Fibroblast of lung (primary cell): ENCODE results near the gene BAX. TPM values are rescaled to one million over a fixed set of nuclear protein-coding genes. Genes with fewer than 3 reads are reported as not detected.
"Not testable (repeated sequence)": the region's sequence is repeated elsewhere in the genome, so short reads cannot be mapped to it uniquely, and the experiment has no call there.

Experiments
- DNase-seq, 2 donors: peaks; one replicate each; pipeline versions ENCODE4 v3.0.0 to v3.0.0-alpha.2; 2010; ENCODE audit warnings: low read depth in 2 of 2
- H2AFZ ChIP-seq: 2 replicates; pipeline ENCODE4 v1.5.1; 2012; ENCODE audit warnings: low read length, control low read depth, inconsistent platforms
- H3K27ac ChIP-seq: 2 replicates; pipeline ENCODE4 v1.5.1; 2011; ENCODE audit warnings: low read length, control low read depth; ENCODE audit not compliant: insufficient read depth
- H3K27me3 ChIP-seq: 2 replicates; pipeline ENCODE4 v1.5.1; 2011; ENCODE audit warnings: mild to moderate bottlenecking, low read length; ENCODE audit not compliant: control insufficient read depth, insufficient read depth
- H3K36me3 ChIP-seq: 2 replicates; pipeline ENCODE4 v1.5.1; 2011; ENCODE audit warnings: low read length; ENCODE audit not compliant: control insufficient read depth, insufficient read depth
- H3K4me1 ChIP-seq: 2 replicates; pipeline ENCODE4 v1.5.1; 2011; ENCODE audit warnings: low read length; ENCODE audit not compliant: control insufficient read depth, insufficient read depth; ENCODE audit errors: extremely low read depth
- H3K4me2 ChIP-seq: 2 replicates; pipeline ENCODE4 v1.5.1; 2011; ENCODE audit warnings: low read length, control low read depth; ENCODE audit not compliant: insufficient read depth; ENCODE audit errors: extremely low read depth
- H3K4me3 ChIP-seq, 4 experiments: fragments of 200-600 bp in 1 of 4; sonication (generic) in 1 of 4; replicated peaks in 1 of 4; 2 replicates each; pipeline ENCODE4 v1.5.1; 2011 to 2016; ENCODE audit warnings: low read length in 4 of 4, low read depth in 3 of 4, mild to moderate bottlenecking in 3 of 4, control low read depth in 2 of 4, inconsistent platforms in 1 of 4, mixed read lengths in 1 of 4; ENCODE audit not compliant: insufficient read depth in 1 of 4; ENCODE audit errors: control extremely low read depth in 1 of 4
- H3K79me2 ChIP-seq: 2 replicates; pipeline ENCODE4 v1.5.1; 2012; ENCODE audit warnings: mild to moderate bottlenecking, low read length, inconsistent platforms; ENCODE audit not compliant: control insufficient read depth, insufficient read depth
- H3K9ac ChIP-seq: 2 replicates; pipeline ENCODE4 v1.5.1; 2011; ENCODE audit warnings: mild to moderate bottlenecking, low read length, control low read depth; ENCODE audit not compliant: insufficient read depth
- H3K9me3 ChIP-seq: 2 replicates; pipeline ENCODE4 v1.5.1; 2012; ENCODE audit warnings: low read depth, low read length; ENCODE audit not compliant: control insufficient read depth, insufficient read depth
- H4K20me1 ChIP-seq: 2 replicates; pipeline ENCODE4 v1.5.1; 2011; ENCODE audit warnings: low read length; ENCODE audit not compliant: control insufficient read depth, insufficient read depth; ENCODE audit errors: extremely low read depth
- EZH2 ChIP-seq: IDR thresholded peaks from 2 replicates; pipeline ENCODE4 v1.5.1; 2012; ENCODE audit warnings: low read length, control low read depth, mild to moderate bottlenecking; ENCODE audit errors: missing control alignments
- polyA plus RNA-seq, 2 donors: library from polyadenylated mRNA; depleted of rRNA in 1 of 2; stranded (reverse) in 1 of 2; unstranded in 1 of 2; fragments of >200 nt; gene quantifications; 2 replicates each; pipeline ENCODE4 v1.2.1, GENCODE V29; 2011 to 2012; ENCODE audit warnings: missing spikeins in 1 of 2
- total RNA-seq: library from RNA; depleted of rRNA; stranded (reverse); fragments of >200 nt; gene quantifications from 2 replicates; pipeline ENCODE4 v1.2.1, GENCODE V29; 2014
- TF ChIP-seq, protein P1 (sequence below), 2 donors: IDR thresholded peaks in 1 of 2; conservative IDR thresholded peaks in 1 of 2; 1 replicate in 1 of 2; 2 replicates in 1 of 2; pipeline ENCODE4 v1.5.1; 2011 to 2012; ENCODE audit warnings: low read length in 2 of 2, control low read depth in 1 of 2, inconsistent platforms in 1 of 2, low read depth in 1 of 2, mild to moderate bottlenecking in 1 of 2

Gene BAX
- total and polyA plus RNA-seq, 2 donors (not counting 1 experiment from before 2014, with no cell fraction given), result 70.1 to 194 TPM

- Histone ChIP-seq H3K9me3 (no peaks in the 10 kb centered on the region), H3K9ac (no peak overlapping the region), H4K20me1 (no peaks in the 10 kb centered on the region), H3K4me2 (no peak overlapping the region), H3K4me1 (no peaks in the 10 kb centered on the region), H3K4me3 (no peak overlapping the region), H3K79me2 (no peaks in the 10 kb centered on the region), H3K27me3 (no peaks in the 10 kb centered on the region), H3K36me3 (peaks cover 14% of the 10 kb centered on the region), H2AFZ (no peak overlapping the region), H3K27ac (no peak overlapping the region)
- DNase-seq, result no peak
- TF ChIP-seq, protein P1, sequence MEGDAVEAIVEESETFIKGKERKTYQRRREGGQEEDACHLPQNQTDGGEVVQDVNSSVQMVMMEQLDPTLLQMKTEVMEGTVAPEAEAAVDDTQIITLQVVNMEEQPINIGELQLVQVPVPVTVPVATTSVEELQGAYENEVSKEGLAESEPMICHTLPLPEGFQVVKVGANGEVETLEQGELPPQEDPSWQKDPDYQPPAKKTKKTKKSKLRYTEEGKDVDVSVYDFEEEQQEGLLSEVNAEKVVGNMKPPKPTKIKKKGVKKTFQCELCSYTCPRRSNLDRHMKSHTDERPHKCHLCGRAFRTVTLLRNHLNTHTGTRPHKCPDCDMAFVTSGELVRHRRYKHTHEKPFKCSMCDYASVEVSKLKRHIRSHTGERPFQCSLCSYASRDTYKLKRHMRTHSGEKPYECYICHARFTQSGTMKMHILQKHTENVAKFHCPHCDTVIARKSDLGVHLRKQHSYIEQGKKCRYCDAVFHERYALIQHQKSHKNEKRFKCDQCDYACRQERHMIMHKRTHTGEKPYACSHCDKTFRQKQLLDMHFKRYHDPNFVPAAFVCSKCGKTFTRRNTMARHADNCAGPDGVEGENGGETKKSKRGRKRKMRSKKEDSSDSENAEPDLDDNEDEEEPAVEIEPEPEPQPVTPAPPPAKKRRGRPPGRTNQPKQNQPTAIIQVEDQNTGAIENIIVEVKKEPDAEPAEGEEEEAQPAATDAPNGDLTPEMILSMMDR (conservative IDR thresholded peaks at IDR 0.05 in 1 of 2, IDR thresholded peaks at IDR 0.05 in 1 of 2; ENCODE audit: low read depth in 1 of 2, low read length in 2 of 2), result no peak
- no peak for TF ChIP-seq EZH2
These were observed 47.0 kb upstream of the BAX start for GRCh38 chr19:48907671-48908070.

DNA sequence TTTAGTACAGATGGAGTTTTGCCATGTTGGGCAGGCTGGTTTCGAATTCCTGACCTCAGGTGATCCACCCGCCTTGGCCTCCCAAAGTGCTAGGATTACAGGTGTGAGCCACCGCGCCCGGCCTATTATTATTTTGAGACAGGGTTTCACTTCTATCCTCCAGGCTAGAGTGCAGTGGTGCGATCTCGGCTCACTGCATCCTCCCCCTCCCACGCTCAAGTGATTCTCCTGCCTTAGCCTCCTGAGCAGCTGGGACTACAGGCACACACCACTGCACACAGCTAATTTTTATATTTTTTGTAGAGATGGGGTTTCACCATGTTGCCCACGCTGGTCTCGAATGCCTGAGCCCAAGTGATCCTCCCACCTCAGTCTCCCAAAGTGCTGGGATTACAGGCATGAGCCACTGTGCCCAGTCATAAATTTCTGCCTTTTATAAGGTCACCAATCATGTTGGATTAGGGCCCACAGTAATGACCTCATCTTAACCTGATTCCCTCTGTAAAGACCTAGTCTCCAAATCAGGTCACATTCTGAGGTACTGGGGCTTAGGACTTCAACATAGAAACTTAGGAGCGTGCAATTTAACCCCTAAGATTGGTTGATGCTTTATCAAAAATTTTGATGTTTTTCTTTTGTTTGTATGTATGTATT lies 45.1 kb upstream of the BAX start:
- H3K27ac ChIP-seq, H4K20me1 ChIP-seq, H3K9me3 ChIP-seq, DNase-seq, H3K27me3 ChIP-seq, H3K4me1 ChIP-seq, H3K9ac ChIP-seq, H3K4me2 ChIP-seq, H3K79me2 ChIP-seq, H2AFZ ChIP-seq, H3K4me3 ChIP-seq: not testable (repeated sequence)
- H3K36me3 ChIP-seq, result peaks cover 20% of the 10 kb centered on the region

DNA sequence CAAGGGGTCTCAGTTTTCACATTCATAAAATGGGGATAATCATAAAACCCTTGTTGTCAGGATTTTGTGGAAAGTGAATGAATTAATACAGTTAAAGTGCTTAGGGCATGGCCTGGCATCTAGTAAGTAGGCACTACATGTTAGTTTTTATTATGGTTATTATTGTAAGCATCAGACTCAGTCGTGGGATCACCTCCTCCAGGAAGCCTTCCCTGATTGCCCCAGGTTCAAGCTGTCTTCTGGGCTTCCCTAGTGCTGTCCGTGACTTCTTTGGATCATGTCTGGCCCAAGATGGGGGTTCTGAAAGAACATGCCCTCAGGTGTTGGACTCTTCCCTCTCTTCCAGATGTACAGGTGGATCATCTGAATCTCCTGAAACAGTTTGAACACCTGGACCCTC lies 43.9 kb upstream of the BAX start:
- H3K4me2 ChIP-seq, result no peak overlapping the region
- H3K36me3 ChIP-seq, result peaks cover 19% of the 10 kb centered on the region
- no peaks in the 10 kb centered on the region for H3K27me3 ChIP-seq
- no peak overlapping the region for H3K4me3 ChIP-seq
- TF ChIP-seq, protein P1 (conservative IDR thresholded peaks at IDR 0.05 in 1 of 2, IDR thresholded peaks at IDR 0.05 in 1 of 2; ENCODE audit: low read depth in 1 of 2, low read length in 2 of 2), result no peak
- TF ChIP-seq EZH2, result no peak
- no peaks in the 10 kb centered on the region for H4K20me1 ChIP-seq
- no peak for DNase-seq
- no peaks in the 10 kb centered on the region for H3K79me2 ChIP-seq
- H3K4me1 ChIP-seq, result no peaks in the 10 kb centered on the region
- H3K27ac ChIP-seq, result no peak overlapping the region
- H2AFZ ChIP-seq, result no peak overlapping the region
- H3K9ac ChIP-seq, result no peak overlapping the region
- H3K9me3 ChIP-seq, result no peaks in the 10 kb centered on the region
